ENCODE data around the gene CTDSP2. TPM values are rescaled to one million over a fixed set of nuclear protein-coding genes. Genes with fewer than 3 reads are reported as not detected.
A peak's percentile ranks its signal among the peaks of the same experiment; 100 is the strongest.

CTDSP2 gene
- total RNA-seq, 1 donor from 2014 or later = 83.2 TPM

- peak overlapping the region; percentile 69 for H3K27ac Mint-ChIP-seq (ENCODE audit: unreplicated experiment)
- no peaks in the 10 kb centered on the region for H3K36me3 Mint-ChIP-seq (ENCODE audit: low read depth)
- peaks cover 19% of the 10 kb centered on the region for H3K27me3 Mint-ChIP-seq (ENCODE audit: low read depth)
- no peaks in the 10 kb centered on the region for H3K9me3 Mint-ChIP-seq
- peak overlapping the region; percentile 50 for H3K4me3 Mint-ChIP-seq
- TF ChIP-seq CTCF (conservative IDR thresholded peaks at IDR 0.05) = no peak
- no peak for DNase-seq (ENCODE audit: low read depth, low spot score)
- peaks cover 45% of the 10 kb centered on the region for H3K4me1 Mint-ChIP-seq
Measured at GRCh38 chr12:57849035-57849434, 2.5 kb upstream of the CTDSP2 start.

GRCh38 chr12:57848208-57848607 is 1.7 kb upstream of the CTDSP2 start:
- Mint-ChIP-seq H3K36me3 (ENCODE audit: low read depth) (no peaks in the 10 kb centered on the region), H3K4me3 (peak overlapping the region; percentile 79), H3K9me3 (no peaks in the 10 kb centered on the region), H3K27ac (ENCODE audit: unreplicated experiment) (no peak overlapping the region), H3K27me3 (ENCODE audit: low read depth) (peaks cover 19% of the 10 kb centered on the region), H3K4me1 (peaks cover 45% of the 10 kb centered on the region)
- TF ChIP-seq CTCF (conservative IDR thresholded peaks at IDR 0.05) = no peak
- DNase-seq (ENCODE audit: low read depth, low spot score) = no peak

GRCh38 chr12:57846285-57846576 is 298 bp downstream of the CTDSP2 start:
- no peak for TF ChIP-seq CTCF (conservative IDR thresholded peaks at IDR 0.05)
- Mint-ChIP-seq H3K27me3 (ENCODE audit: low read depth) (peaks cover 7% of the 10 kb centered on the region), H3K27ac (ENCODE audit: unreplicated experiment) (no peak overlapping the region), H3K4me3 (peak overlapping the region; percentile 93), H3K9me3 (no peaks in the 10 kb centered on the region), H3K4me1 (peaks cover 47% of the 10 kb centered on the region), H3K36me3 (ENCODE audit: low read depth) (no peaks in the 10 kb centered on the region)
- DNase-seq (ENCODE audit: low read depth, low spot score) = peak; percentile 63

- H3K4me1 Mint-ChIP-seq = peaks cover 49% of the 10 kb centered on the region
- H3K9me3 Mint-ChIP-seq = no peaks in the 10 kb centered on the region
- H3K27me3 Mint-ChIP-seq (ENCODE audit: low read depth) = peaks cover 4% of the 10 kb centered on the region
Measured at GRCh38 chr12:57845478-57846284, 848 bp downstream of the CTDSP2 start.

GRCh38 chr12:57844709-57845477 is 1.6 kb downstream of the CTDSP2 start:
- H3K36me3 Mint-ChIP-seq (ENCODE audit: low read depth) = no peaks in the 10 kb centered on the region
- DNase-seq (ENCODE audit: low read depth, low spot score) = no peak
- H3K4me1 Mint-ChIP-seq = peaks cover 53% of the 10 kb centered on the region
- H3K27ac Mint-ChIP-seq (ENCODE audit: unreplicated experiment) = peak overlapping the region; percentile 71
- TF ChIP-seq CTCF (conservative IDR thresholded peaks at IDR 0.05) = no peak
- H3K9me3 Mint-ChIP-seq = no peaks in the 10 kb centered on the region
- peak overlapping the region; percentile 89 for H3K4me3 Mint-ChIP-seq
- peaks cover 4% of the 10 kb centered on the region for H3K27me3 Mint-ChIP-seq (ENCODE audit: low read depth)

More at GRCh38 chr12:57845478-57846284, 848 bp downstream of the CTDSP2 start:
- Mint-ChIP-seq H3K27ac (ENCODE audit: unreplicated experiment) (peak overlapping the region; percentile 35), H3K36me3 (ENCODE audit: low read depth) (no peaks in the 10 kb centered on the region), H3K4me3 (peak overlapping the region; percentile 93)
- peak; percentile 52 for DNase-seq (ENCODE audit: low read depth, low spot score)
- TF ChIP-seq CTCF (conservative IDR thresholded peaks at IDR 0.05) = no peak

Data from neural crest cell (in vitro differentiated cells).